Ureter (tissue), 1 donor: ENCODE data around the gene PHLDA2. TPM values are rescaled to one million over a fixed set of nuclear protein-coding genes. Genes with fewer than 3 reads are reported as not detected.

Experiments used
- DNase-seq: peaks from one replicate; pipeline ENCODE4 v3.0.0-alpha.2; 2020; ENCODE audit warnings: low spot score
- total RNA-seq: library from RNA; stranded (reverse); gene quantifications from one replicate; pipeline ENCODE4 v1.2.4, GENCODE V29; 2023
- donor health status: DM: yes; HTN: yes; CAD: no.

The PHLDA2 gene
- total RNA-seq, 1 donor from 2014 or later = 15.9 TPM

DNA sequence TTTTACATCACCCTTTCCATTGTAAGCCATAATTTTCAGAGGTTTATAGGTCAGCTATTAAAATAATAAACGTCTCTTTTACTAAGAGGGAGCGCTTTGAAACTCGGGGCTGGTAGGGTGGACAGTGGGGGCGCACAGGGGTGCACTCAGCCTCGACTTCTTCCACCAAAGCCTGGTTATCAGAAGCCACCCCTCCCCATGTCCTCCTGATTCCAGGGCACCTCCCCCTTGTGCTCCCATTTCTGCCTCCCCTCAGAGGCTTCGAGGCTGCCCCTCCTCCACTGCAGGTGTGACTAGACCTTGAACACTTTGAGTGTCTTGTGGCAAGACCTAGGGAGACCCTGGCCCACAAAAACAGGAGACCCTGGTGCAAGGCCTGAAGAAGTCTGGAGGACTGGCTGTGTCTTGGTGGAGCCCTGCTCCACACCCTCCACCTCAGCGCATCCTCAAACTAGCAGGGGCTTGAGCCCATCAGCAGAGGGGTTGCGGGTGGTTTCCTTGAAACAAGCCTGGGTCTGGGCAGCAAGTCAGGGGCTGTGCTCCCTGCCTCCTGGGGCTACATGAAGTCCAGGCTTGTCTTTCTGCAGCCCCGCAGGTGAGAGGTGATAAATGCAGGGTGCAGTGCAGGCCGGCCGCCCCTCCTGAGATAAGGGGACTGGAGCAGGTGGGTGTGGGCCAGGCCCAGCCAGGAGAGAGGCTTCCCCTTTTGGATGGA is 46.7 kb downstream of the PHLDA2 start:
- DNase-seq = no peak

DNA sequence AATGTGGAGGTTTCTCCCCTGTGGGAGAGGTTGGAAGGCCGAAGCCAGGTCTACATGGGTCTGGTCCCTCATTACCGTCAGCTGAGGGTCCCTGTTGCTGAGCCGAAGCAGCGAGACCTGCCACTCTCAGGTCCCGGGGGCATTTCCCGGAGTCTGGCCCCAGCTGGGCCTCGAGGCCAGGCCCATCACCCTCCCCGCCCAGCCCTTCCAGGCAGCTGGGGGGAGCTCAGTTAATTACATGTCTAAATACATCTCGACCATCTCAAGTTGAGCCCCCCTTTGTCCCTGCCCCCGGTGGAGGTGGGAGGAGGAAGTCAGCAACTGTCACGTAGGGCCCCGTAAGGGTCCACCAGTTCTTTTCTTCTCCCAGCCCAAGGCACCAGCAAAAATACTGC is 47.2 kb downstream of the PHLDA2 start:
- DNase-seq = no peak

DNA sequence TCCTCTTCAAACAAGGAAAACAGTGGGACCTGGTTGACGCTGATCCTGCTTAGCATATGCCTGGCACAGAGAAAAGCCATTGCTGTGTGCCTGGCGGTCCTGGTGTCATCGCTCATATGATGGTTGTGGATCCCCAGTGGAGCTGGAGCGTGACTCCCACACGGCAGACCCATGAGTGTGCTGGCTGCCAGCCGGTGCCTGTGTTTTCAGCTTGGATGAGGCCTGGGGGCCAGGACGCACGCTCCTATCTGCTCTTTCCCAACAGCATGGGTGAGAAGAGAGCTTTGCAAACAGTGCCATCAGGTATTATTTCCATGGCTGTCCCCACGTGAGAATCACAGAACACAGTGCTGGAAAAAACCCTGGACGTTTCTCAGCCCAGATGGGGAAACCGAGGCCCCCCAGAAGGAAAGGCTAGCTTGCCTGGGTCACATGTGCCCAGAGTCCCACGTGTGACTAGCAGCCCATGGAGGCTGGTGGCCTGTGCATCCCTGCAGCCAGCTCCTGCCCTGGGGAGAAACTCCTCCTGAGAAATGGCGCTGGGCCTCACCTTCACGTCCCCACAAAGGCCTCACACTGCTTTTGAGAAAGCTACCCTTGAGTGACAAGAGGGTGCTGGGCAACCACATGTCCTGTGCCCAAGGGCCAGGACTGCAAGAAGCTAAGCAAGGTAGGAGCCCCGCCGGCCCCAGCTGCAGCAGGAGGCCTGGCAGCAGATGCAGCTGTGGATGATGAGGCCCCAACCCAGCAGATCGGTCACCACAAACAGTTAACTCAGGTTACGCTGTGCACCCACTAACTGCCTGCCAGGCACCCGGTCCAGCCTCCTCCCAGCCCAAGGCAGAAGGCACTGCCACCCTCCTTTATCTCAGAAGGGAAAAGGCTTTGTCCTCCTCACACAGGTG is 47.9 kb downstream of the PHLDA2 start:
- no peak for DNase-seq

DNA sequence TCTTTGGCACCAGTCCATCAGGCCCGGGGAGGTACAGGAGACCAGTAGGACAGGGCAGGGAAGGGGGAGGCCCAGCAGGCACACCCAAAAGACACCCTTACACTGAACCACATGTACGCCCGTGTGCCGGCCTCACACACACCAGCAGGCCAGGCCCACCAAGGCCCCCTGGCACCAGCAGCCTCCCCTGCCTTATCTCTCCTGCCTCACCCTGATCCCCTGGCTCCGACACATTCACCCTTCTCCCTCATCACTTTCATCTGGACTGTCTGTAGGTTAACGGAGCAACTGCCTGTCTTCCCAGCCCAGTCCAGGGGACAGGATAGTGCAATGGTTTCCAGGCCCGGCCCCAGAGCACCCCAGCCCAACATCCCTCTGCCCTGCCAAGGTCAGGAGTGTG is 48.6 kb downstream of the PHLDA2 start:
- no peak for DNase-seq

GRCh38 chr11:2878782-2879181 is 50.4 kb downstream of the PHLDA2 start:
- no peak for DNase-seq

Other genes starting within 250 kb of the PHLDA2 start
- gene KCNQ1OT1, start 229.4 kb downstream of the PHLDA2 start, total RNA-seq = 5.0 TPM
- gene CDKN1C, start 43.6 kb downstream of the PHLDA2 start, total RNA-seq = 21.5 TPM
- gene NAP1L4, start 62.9 kb upstream of the PHLDA2 start, total RNA-seq = 189 TPM
- gene CARS1, start 128.0 kb upstream of the PHLDA2 start, total RNA-seq = 90.0 TPM
- gene OSBPL5, start 235.9 kb upstream of the PHLDA2 start, total RNA-seq = 84.3 TPM